Dedifferentiated amniotic fluid mesenchymal stem cell (primary cell): ENCODE measurements around the gene CYP2C8.
"Not testable (repeated sequence)": the region's sequence is repeated elsewhere in the genome, so short reads cannot be mapped to it uniquely, and the experiment has no call there.

Experiments
- DNase-seq: peaks from one replicate; pipeline ENCODE4 v3.0.0-alpha.2; 2016; ENCODE audit errors: extremely low spot score

Gene CYP2C8

DNA sequence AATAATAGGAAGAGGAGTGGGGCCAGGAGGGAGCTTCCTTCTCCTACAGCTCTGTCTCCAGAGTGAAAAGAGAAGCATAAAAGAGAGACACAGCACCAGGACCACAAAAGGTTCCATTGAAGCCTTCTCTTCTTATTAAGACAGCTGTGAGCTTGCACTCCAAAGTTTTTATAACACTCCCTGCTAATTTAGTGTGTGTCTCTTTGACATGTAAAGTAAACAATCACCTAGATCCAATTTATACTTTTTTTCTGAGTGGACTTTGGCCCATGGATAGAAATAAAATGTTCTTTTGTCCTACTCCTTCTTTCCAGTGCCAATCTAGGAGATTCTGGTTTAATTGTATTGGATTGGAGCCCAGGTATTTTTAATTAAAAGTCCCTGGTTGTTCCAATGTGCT lies at the start of gene CYP2C8:
Gene CYP2C8, minus strand, starts transcription at position 212 of the 400 bp plus-strand sequence. Its CDS starts 95 bp downstream, at position 117.
- DNase-seq, result no peak

DNA sequence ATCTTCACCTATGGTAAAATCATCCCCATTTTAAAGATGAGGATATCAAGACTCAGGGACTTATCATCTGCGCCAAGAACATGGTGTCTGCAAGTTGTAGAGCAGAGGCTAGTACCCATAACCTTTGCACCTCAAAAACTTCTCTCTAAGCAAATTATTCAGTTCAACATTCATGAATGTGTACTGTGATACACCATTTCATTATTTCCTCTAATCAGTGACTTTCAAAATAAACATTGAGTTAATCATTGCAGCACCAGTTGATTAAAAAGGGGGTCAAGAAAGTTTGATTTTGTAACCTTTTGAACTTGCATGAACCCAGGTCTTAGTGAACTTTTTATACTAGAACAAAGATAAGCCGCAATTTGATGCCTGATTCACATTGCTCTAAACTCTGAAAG lies 47.6 kb upstream of the CYP2C8 start:
- no peak for DNase-seq

DNA sequence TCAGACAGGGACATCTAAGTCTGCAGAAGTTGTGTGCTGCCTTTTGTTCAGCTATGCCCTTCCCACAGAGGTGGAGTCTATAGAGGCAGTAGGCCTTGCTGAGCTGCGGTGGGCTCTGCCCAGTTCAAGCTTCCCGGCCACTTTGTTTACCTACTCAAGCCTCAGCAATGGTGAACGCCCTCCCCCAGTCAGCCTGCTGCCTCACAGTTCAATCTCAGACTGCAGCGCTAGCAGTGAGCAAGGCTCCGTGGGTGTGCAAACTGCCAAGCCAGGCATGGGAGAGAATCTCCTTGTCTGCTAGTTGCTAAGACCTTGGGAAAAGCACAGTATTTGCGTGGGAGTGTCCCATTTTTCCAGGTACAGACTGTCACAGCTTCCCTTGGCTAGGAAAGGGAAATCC lies 41.5 kb upstream of the CYP2C8 start:
- not testable (repeated sequence) for DNase-seq

DNA sequence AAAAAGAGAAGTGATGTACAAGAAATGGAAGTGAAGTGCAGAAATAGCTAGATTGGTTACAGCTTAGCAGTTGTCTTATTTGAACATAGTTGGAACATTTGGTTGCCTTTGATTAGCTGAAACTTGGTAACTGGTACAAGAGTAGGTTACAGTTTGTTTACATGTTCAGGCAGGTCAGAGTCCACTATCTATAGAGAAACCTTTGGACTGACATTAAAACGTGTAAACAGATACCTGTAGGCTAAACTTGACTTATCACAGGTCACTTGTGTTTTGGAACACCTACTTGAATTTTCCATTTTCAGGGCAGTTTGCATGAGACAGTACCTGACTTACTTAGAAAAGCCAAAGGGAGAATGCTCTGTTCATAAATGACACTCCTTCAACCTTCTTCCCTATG lies 28.5 kb upstream of the CYP2C8 start:
- no peak for DNase-seq

DNA sequence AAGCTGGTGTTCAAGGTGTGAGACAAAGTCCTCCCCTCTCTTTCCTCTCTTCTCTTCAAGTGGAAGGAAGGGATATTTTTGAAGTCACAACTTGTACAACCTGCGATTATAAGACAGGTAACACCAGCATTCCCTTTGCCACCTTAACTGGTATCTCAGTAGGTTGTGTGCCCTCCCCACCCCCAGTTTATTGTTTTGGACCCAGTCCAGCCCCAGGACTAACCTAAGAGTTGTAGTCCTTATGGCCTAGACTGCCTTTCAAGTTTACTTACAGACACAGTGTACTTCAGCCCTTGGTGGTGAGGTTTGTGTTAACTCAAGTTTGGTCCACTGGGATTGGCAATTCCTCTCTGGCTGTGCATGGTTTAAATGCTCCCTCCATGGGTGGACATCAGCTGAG lies 26.8 kb upstream of the CYP2C8 start:
- no peak for DNase-seq

DNA sequence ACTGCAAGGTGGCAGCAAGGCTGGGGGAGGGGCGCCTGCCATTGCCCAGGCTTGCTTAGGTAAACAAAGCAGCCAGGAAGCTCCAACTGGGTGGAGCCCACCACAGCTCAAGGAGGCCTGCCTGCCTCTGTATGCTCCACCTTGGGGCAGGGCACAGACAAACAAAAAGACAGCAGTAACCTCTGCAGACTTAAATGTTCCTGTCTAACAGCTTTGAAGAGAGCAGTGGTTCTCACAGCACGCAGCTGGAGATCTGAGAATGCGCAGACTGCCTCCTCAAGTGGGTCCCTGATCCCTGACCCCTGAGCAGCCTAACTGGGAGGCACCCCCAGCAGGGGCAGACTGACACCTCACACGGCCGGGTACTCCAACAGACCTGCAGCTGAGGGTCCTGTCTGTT lies 10.3 kb upstream of the CYP2C8 start:
- not testable (repeated sequence) for DNase-seq

DNA sequence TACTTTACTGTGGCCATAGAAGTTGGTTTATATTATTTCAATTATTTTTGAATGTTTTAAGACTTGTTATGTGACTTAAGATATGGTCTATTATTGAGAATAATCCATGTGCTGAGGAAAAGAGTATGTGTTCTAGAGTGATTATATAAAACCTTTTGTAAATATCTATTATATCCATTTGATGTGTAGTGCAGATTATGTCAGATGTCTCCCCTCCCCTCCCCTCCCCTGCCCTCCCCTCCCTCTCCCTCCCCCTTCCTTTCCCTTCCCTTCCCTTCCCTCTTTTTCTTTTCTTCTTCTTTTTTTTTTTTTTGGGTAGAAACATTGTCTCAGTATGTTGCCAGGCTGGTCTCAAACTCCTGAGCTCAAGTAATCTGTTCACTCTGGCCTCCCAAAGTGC lies 8.3 kb upstream of the CYP2C8 start:
- no peak for DNase-seq

DNA sequence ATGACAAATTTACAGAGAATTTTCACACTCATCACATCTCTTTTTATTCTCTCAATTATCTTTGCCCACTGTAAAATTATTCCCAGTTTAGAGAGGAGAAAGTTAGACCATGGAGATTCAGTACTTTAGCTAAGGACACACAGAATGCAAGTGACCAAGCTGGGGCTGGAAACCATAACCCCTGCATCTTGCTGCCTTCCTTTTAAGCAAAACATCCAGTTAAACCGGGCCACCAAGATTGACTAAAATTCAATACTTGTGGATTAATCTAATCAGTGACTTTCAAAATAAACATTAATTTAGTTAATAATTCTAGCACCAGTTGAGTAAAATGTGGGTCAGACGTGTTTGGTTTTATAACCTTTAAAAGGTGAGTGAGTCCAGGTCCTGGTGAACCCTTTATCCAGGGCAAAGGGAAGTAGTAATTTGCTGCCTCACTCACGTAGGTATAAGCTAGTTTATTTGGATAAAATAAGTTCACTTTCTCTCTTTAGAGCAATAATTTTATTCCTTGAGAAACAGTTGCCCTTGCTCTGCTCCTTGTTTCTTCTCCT lies 1.9 kb upstream of the CYP2C8 start:
- no peak for DNase-seq

DNA sequence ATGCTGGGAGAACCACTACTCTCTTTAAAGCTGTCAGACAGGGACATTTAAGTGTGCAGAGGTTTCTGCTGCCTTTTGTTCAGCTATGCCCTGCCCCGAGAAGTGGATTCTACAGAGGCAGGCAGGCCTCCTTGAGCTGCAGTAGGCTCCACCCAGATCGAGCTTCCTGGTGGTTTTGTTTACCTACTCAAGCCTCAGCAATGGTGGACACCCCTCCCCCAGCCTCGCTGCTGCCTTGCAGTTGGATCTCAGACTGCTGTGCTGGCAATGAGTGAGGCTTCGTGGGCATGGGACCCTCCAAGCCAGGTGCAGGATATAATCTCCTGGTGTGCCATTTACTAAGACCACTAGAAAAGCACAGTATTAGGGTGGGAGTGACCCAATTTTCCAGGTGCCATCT lies 5.2 kb downstream of the CYP2C8 start:
- DNase-seq, result not testable (repeated sequence)

DNA sequence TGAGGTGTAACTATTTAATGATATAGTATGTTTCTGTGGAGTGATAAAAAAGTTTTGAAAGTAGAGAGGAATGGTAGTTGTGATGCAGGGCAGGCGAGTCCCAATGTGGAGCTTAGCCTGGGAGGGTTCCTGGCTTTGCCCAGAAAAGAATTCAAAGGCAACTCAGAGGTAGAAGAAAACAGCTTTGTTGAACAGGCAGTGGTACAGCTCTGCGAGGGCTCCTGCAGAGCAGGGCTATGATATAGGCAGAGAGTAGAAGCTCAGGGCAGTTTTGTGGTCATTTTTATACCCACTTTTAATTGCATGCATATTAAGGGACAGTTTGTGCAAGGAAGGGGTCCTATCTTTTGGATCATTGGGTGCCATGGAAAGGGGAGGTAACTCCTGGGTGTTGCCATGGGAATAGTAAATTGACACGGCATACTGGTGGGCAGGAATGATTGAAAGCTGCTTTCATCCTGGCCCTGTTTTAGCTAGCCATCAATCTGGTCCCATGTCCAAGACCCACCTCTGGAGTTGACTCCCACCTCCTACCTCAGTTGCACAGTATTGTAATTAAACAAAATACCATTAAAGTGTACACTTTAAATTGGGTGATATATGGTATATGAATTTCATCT lies 12.4 kb downstream of the CYP2C8 start:
- DNase-seq, result no peak

DNA sequence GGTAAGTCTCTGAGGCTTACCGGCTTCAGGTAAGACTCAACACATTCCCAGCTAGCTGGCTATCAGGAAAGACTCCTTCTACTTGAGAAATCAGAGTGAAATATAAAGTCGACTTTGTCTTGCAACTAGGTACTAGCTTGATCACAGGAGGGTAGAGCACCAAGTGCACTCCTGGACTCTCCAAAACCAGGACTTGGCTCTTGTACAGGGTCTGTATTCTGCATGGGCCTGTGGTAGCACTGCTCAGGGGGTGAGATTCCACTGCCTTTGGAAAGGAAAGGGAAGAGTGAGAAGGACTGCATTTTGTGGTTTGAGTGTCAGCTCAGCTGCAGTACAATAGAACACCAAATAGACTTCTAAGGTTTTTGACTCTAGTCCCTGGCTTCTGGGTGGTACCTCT lies 19.4 kb downstream of the CYP2C8 start:
- DNase-seq, result no peak

DNA sequence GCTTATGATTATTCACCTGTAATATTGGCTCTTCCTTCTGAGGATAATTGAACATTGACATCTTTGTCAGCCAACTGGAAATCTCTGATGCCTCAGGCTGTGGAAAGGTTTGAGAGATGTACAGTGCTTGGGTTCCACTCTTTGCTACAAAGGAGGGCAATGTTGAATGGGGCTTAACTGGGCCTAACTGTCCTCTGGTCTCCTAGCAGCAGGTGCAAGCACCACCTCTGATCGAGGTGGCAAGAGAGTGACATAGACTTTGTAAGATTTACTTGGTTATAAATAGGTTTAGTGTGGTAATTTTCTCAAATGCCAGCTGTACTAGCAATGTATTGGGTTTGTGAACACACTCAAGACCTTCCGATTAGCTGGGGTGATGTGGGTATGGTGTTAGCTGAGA lies 21.1 kb downstream of the CYP2C8 start:
- no peak for DNase-seq

DNA sequence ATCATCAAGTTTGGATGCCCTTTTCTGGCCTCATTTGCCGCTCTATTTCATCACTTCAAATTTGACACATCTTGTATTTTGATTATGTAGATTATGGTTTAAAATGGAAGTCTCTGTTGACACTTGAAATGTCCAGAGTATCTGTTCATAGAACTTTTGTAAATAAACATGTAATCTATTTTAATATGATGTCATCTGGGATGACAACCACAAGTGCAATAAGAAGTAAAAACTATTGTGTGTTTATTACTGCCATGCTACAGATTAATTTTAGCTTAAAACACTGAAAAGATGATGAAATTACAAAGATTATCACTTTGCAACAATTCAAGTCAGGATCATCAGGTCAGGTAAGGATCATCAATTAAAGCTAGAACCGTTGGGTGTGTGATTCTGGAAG lies 30.0 kb downstream of the CYP2C8 start:
- no peak for DNase-seq

DNA sequence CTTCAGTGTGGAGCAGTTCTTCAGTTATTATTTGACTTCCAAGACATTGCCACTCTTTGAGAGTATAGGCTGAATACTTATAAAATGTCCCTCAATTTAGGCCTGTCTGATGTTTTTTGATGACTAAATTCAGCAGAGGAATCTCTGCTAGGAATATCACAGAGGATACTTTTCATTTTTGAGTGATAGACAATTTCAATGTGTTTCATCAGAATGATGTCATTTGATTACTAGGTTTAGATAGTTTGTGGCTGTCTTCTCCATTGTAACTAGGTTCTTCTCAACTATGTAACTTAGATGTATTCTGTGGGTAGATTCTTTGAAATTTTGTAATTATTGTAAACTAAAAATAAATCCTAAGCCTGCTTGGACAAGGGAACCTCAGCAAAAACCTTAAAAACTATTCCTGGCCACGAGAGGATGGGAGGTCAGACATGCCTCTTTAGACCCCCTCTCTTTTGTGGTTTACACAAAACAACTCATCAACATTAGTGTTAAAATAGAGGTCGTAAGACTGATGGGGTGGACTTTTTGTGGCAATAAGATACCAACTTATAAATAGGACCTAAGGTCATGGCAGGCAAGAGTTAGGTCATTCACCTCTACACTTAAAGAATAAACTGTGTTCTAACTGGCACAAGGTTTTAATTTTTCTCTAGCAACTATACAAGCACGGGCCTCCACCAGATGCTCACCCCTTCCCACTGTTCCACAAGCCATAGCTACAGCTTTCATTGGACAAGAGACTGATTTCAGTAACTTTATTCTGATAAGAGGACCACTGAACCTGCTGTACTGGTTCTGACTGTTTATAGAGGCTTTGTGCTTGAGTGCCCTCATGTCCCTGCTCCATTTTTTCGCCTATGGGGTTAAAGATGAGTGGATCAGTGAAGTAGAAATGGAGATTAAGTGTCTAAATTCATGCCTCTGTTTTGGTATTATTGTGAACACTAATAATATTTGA lies 33.7 kb downstream of the CYP2C8 start:
- no peak for DNase-seq

DNA sequence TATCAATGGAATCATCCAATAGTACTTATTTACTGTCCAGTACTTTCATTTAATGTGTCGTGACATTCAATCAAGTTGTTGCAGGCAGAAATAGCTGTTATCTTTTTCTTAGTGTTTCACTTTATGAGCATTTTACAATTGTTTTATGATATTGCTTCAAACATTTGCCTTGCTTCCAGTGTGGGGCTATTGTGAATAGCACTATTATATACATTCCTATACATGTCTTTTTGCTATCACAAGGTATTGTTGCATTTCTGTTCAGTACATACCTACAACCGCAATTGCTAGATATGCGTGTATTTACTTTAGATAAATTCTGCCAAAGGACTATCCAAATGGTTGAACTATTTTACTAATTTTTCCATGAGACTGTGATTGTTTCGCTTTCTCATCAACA lies 34.9 kb downstream of the CYP2C8 start:
- no peak for DNase-seq

DNA sequence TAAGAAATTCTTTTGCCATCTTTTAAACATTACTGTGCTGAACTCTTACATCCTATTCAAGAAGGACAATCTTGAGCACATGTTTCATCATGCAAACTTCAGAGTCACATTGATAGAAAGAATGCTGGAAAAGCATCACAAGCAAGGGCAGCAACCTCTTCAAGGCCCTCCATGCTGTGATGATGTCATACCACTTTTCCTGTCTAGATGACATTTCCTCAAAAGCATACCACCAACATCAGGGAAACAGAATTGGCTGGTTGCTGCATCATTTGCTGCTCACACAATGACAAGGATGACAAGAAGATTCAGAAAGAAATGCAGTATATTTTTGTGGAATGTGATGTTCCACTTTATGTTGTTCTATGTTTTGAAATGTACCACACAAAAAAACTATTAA lies 37.6 kb downstream of the CYP2C8 start:
- DNase-seq, result no peak

DNA sequence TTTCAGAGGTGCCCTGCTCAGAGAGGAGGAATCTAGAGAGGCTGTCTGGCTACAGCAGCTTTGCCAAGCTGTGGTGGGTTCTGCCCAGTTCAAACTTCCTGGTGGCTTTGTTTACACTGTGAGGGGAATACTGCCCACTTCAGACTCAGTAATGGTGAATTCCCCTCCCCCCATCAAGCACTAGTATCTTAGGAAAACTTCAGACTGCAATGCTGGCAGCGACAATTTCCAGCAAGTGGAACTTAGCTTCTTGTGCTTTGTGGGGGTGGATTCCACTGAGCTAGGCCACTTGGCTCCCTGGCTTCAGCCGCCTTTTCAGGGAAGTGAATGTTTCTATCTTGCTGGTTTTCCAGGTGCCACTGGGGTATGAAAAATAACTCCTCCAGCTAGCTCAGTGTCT lies 42.8 kb downstream of the CYP2C8 start:
- DNase-seq, result no peak

DNA sequence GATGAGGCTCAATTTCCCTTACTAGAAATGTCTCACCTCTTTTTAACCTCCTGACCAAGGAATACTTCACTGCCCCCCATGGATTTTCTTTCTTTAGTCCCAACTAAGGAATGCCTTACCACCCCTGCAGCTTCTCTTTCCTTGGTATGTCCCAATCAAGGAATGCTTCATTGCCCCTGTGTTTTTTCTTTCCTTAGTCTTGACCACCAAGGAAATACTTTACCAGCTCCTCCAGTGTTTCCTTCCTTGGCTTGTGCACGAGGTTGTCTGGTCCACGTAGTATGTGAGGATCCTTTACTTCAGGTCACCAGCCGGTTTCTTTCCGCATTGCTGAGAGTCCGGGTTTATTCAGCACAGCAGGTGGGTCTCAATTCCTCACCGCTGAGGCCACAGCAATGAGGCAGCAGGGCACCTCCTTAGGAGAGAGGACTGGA lies 71.5 kb downstream of the CYP2C8 start:
- no peak for DNase-seq

DNA sequence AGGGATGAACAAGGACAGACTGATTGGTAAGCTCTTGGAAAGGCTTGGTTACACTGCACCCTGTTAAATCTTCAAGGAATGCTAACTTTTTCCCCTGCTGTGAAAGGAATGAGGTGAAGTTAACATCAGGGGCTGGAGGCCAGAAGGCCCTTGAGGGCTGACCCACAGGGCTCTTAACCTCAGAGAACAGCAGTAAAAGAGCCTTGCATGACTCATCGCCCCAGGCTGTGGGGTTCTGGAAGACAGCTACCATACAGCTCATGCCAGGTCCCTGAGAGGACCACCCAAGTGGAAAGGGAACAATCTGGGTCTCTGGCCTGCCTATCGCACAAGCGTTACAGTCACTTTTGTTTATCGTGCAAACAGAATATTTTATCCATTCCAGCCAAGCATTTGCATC lies 76.5 kb downstream of the CYP2C8 start:
- DNase-seq, result no peak

DNA sequence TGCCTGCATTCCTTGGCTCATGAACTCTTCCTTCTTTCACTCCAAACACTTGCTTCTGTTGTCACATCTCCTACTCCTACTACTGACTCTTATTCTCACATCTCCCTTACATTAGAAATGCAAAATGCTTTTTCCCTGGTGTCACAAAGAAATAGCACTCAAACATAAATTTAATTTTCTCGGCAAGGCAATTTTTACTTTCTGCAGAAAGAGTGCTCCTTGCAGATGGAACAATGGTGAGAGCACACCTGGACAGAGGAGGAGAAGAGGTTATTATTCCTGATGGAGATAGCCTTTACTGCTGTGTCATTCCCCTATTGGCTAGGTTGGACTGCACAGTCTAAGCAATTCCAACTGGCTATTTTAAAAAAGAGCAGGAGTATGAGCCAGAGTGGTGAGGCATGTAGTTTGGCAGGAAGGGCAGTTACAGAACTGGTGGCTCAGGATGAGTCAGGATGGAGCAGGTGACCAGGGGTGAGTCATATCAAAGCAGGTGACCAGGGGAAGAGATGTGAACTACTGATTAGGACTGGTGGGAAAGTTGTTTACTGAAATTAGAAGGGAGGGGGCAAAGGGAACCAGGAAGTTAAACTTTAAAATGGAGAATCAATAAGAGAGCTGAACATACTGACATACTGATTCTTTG lies 77.9 kb downstream of the CYP2C8 start:
- no peak for DNase-seq

DNA sequence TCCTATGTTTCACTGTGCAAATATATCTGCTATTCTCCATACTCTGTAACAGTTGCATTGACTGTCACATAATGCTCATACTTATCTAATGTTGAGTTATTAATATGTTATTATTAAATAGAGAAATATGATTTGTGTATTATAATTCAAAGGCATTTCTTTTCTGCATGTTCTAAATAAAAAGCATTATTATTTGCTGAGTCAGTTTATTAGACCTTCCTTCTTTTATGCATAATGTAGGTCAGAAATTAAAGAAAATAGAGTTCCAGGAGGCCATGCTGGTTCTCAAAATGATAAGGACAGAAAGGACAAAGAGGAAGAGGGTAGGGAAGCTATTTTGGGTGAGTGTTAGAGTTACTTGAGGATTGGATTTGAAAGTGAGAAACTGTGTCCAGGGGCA lies 80.1 kb downstream of the CYP2C8 start:
- no peak for DNase-seq
